ENCODE results near the gene SIVA1.

DNA sequence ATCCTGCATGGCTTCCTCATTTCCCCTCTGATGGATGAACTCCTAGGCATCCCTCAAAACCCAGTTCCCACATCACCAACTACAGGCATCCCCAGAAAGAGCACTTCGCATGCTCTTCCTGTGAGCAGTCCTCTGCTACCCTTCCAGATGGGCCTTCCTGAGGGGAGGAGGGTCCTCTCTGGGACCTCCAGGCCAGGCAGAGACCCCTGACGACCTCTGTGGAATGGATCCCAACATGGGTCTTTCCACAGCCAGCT is 40.7 kb downstream of the SIVA1 start:
- TF ChIP-seq, protein P1, sequence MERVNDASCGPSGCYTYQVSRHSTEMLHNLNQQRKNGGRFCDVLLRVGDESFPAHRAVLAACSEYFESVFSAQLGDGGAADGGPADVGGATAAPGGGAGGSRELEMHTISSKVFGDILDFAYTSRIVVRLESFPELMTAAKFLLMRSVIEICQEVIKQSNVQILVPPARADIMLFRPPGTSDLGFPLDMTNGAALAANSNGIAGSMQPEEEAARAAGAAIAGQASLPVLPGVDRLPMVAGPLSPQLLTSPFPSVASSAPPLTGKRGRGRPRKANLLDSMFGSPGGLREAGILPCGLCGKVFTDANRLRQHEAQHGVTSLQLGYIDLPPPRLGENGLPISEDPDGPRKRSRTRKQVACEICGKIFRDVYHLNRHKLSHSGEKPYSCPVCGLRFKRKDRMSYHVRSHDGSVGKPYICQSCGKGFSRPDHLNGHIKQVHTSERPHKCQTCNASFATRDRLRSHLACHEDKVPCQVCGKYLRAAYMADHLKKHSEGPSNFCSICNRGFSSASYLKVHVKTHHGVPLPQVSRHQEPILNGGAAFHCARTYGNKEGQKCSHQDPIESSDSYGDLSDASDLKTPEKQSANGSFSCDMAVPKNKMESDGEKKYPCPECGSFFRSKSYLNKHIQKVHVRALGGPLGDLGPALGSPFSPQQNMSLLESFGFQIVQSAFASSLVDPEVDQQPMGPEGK (CRISPR knock-in tag; IDR thresholded peaks at IDR 0.05; ENCODE audit: borderline replicate concordance): no peak
- no peak for TF ChIP-seq TSHZ2 (CRISPR knock-in tag; IDR thresholded peaks at IDR 0.05)
- no peak for TF ChIP-seq TCF4 (CRISPR knock-in tag; IDR thresholded peaks at IDR 0.05; ENCODE audit: borderline replicate concordance)
- TF ChIP-seq, protein P2, sequence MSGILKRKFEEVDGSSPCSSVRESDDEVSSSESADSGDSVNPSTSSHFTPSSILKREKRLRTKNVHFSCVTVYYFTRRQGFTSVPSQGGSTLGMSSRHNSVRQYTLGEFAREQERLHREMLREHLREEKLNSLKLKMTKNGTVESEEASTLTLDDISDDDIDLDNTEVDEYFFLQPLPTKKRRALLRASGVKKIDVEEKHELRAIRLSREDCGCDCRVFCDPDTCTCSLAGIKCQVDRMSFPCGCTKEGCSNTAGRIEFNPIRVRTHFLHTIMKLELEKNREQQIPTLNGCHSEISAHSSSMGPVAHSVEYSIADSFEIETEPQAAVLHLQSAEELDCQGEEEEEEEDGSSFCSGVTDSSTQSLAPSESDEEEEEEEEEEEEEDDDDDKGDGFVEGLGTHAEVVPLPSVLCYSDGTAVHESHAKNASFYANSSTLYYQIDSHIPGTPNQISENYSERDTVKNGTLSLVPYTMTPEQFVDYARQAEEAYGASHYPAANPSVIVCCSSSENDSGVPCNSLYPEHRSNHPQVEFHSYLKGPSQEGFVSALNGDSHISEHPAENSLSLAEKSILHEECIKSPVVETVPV (CRISPR knock-in tag; IDR thresholded peaks at IDR 0.05): no peak
- no peak for TF ChIP-seq CREB5 (CRISPR knock-in tag; IDR thresholded peaks at IDR 0.05; ENCODE audit: low read depth)
- no peak for TF ChIP-seq PPARA (CRISPR knock-in tag; IDR thresholded peaks at IDR 0.05; ENCODE audit: borderline replicate concordance)
- no peak for TF ChIP-seq ARNTL (CRISPR knock-in tag; IDR thresholded peaks at IDR 0.05; ENCODE audit: borderline replicate concordance, low read depth)
- TF ChIP-seq TOX (CRISPR knock-in tag; IDR thresholded peaks at IDR 0.05; ENCODE audit: borderline replicate concordance): no peak
- no peak for TF ChIP-seq ZNF565 (CRISPR knock-in tag; conservative IDR thresholded peaks at IDR 0.05; ENCODE audit: low read depth)
- peak; percentile 99 for TF ChIP-seq ZFP3 (CRISPR knock-in tag; IDR thresholded peaks at IDR 0.05)
- TF ChIP-seq RARB (CRISPR knock-in tag; IDR thresholded peaks at IDR 0.05): no peak
- no peak for TF ChIP-seq ZC3H10 (CRISPR knock-in tag; IDR thresholded peaks at IDR 0.05)

Data from SK-N-SH treated with all-trans-retinoic acid at 6 μM for 48 hours (cell line).